NCI-H146 treated with DMSO at 0.1 percent for 48 hours (cell line): Measurements from ENCODE around the gene CST7.

Experiments
- DNase-seq: peaks from one replicate; lab custom pipeline; 2025; ENCODE audit not compliant: unreplicated experiment; lab: John Stamatoyannopoulos, UW

The CST7 gene

DNA sequence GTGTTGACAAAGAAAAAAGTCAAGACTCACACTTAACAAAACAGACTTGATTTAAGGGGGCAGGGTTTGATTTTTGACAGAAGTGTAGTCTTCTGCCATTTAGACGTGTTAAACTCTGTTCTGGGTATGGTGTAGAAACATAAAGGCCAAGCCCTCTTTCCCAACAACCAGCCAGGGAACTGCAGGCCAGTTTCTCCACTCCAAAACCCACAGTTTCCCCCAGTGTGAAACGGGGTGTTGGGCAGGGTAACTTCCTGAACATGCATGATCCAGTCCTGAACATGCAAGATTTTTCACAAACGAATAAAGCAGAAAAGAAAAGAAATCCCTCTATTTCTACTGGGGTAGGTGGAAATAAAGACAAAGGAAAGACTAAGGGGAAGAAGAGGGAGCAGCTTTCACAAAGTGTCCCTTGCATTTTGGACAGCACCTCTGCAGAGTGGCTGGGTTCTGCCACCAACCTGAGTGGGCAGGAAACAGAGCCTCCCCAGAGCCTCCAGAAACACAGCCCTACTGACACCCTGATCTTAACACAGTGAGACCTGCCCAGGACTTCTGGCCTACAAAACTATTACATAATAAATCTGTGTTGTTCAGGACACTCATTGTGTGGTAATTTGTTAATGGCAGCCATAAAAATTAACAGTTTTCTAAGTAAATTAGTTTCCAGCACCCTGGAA, 36.0 kb downstream of the CST7 start:
- no peak for DNase-seq

DNA sequence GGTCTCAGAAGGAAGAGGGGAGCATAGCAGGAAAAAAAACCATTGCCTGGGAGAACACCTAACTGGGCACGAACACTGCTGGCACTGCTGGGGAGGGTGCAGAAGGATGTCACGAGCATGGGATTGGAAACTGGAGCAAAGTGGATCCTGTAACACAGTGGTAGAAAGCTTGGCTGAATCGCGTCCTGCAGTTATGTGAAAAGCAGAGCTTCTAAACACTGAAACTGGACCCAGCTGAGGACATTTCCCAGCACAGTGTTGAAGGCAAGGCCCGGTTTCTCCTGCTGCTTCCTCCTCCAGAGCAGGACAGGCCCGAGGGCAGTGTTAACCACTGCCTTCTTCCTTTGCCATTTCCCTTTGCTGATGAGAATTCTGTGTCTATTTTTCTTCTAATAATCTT, 36.7 kb downstream of the CST7 start:
- no peak for DNase-seq

DNA sequence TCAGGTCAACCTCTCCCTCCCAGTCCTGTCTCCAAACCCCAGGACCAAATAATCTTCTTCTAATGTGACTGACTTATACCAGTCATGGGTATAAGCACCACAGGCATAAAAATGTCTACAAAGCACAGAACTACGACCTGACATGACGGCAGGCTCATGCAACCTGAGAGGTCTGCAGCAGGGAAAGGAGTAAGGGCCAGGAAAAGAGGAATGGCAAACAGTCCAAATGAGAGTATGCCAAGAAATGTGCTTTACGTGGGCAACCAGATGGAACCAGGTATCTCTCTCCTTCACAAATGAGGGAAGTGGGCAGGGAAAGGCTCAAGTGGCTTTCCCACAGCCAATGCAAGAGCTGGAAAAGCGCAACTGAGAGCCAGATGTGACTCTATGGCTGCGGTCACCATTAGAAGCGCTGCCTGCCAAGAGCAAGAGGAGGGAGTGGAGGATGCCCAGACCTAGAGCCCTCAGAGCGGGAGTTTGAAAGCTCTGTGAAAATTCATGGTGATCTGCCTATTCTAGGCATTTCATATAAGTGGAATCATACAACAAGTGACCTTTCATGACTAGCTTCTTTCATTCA, 37.5 kb downstream of the CST7 start:
- no peak for DNase-seq

DNA sequence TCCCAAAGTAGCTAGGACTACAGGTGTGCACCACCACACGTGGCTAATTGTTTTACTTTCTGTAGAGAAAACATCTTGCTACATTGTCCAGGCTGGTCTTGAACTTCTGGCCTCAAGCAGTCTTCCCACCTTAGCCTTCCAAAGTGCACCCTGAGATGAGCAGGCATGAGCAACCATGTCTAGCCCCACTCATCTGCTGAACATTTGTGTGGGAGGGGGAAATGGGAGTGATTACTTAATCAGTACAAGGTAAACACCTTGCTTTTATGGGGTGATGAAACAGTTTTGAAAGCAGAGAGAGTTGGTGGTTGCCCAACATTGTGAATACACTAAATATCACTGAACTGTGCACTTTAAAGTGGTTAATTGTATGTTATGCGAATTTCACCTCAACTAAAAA, 38.2 kb downstream of the CST7 start:
- DNase-seq = no peak

DNA sequence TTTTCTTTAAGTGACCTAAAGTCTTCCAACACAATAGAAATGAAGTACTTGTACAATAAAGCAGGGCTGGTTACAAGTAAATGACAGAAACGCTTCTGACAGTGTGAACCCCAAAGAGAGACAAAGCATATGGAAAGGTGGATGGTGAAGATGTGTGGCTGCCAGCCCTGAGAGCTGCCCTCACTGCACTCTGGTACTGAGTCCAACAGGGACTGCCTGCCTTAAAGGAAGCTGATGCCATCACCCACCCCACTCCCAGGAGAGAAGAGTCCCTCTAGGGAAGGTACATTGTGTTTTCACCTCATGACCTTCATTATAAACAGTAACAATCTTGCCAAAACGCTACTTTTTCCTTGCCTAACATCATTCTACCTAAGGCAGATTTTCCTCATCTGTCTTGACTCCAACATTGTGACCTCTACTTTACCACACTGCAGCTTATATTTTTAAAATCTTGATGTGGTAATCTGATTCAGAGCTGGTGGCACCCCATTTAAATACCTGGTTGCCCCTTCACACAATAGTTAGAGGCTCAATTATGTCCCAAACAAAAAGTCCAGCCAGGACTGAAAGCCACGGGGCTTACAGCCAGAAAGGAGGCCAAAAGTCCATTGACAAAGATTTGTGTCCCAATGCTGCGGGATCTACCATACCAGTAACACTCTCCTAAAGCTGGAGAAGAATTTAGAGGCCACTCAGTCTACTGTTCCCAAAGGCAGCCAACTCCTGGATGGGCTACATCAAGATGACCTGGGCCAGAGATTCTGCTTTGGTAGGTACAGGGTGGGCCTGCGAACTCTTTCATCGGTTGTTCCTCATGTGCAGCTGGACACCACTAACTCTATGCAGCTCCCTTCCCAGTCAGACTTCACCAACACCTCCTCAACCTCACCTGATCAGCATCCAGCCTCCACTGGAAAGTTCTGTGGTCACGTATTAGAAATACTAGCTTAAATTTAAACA, 39.1 kb downstream of the CST7 start:
- DNase-seq = no peak

DNA sequence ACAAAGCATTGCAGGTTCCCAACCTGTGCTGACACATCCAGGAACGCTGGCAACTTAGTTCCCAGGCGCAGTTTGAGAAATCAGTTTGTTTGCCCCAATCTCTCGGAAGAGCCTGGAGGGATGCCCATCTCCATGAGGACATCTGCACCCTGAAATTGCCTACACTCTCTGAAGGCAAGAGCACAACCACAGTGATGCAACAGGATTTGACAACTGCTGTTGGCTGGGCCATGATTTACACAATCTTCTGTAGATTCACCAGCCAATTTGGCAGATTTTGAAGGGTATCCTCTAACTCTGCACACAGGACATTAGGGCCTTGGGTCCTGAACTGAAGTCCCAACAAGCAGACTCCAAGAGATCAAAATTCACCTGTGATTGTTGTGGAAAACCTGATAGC, 40.1 kb downstream of the CST7 start:
- no peak for DNase-seq

DNA sequence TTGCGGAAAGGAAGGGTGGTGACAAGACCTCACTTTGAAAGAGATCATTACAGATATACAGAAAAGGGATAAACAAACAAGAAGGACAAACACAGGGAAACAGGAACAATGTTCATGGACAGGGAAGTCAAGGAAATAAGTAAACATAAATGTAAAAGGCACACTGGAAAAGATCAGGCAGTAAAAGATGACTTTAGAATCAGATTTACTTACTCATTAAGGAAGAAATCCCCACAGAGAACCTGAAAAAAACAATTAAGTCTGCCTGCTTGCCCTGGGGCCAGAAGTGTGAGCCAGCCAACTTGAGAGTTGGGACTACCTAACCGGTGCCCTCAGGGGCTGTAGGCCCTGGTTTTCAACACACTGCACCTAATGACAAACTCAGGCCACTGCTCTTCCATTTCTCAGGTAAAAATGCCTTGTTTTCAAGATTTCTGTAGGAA, 41.8 kb downstream of the CST7 start:
- DNase-seq = no peak

DNA sequence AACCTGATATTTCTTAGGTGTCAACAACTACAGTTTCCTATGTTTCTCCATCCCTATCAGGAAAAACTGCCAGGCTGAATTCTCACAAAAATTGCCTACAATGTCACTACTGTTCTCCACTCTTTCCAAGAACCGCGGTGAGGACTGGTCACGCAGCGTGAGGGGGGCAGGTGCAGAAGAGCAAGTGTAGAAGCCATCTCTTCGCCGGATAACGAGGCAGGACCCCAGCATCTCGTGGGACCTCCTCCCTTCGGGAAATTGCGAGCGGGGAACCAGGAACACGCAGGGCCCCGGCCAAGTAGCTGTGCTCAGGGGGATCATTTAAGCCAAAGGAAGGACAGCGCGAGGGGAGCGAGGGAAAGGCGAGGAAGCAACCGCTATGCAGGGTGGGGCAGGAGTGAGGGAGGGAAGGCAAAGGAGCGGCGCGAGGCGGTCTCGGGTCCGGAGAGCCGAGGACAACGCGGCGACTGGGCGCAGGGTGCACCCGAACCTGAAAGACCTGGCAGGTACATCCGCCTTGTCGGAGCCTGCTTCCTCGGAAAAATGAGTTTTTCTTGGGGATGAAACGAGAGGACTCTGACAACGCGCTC, 42.9 kb downstream of the CST7 start:
- peak; percentile 38 for DNase-seq

DNA sequence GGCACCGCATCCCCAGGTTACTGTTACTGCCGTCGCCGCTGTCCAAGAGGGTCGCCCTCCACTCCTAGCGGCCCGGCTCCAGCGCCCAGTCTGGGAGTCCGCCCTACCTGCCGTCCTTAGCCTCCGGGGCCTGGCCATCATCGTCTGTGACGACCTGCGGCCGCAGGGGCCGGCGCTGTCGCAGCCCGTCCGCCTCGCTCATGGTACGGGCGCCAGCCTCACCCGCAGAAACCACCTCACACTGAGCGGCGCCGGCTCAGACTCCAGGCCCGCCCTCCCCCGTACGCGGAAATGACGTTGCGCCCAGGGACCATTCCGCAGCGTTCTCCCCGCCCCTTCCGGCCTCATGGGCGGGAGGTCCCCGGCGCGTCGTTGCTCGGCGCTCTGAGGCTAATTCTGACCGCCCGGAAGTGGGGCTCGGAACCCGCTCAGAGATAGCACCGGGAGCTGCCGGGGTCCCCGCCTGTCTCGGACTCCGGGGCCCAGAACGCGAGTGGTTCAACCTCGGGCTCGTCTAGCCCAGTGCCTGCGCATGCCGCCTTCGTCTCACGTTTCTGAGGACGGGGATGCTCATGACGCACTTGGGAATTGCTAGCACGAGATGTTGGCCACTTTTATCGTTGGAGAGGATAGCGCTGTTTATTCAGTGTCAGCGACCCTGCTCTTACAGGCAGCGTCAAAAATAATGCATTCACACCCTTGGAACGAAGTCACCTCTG, 43.6 kb downstream of the CST7 start, which contains the start of gene APMAP:
Gene APMAP (minus strand): TSS at position 265 of the 719 bp plus-strand sequence. CDS start 63 bp downstream, at position 202.
- DNase-seq = peak; percentile 93

DNA sequence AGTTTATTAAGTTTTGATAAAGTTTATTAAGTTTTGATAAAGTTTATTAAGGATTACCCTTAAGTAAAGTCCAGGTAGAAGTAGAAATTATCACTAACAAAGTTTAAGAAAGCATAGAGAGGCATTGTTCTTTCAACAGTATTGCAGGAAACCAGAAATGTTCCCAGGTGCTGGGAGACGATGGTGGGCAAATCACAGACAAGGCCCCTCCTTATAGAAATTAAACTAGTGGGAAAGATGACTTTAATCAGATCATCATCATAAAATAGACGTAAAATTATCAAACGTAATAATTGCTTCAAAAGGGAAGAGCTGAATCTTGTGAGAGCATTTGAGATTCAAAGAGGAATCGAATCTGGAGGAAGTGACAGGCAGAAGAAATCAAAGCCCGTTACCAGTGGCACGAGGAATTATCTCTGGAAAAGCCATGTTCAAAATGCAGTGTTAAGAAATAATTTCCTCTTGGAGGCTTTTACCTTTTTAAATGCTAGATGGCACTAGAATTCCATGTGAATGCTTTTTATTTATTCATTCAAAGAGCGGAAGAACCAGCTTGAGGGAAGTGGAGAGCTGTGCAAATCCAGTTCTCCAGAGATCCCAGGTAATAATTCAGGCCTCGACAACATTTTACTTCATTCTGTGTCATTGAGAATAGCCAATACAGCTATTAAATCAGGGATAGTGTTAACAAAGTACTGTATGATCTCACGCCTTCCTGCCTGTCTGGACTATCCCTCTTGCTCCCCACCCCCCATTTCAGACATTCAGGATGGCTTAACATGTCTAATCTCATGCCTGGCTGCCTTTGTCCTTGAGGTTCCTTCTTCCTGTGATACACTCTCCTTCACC, 44.5 kb downstream of the CST7 start:
- DNase-seq = peak; percentile 19

DNA sequence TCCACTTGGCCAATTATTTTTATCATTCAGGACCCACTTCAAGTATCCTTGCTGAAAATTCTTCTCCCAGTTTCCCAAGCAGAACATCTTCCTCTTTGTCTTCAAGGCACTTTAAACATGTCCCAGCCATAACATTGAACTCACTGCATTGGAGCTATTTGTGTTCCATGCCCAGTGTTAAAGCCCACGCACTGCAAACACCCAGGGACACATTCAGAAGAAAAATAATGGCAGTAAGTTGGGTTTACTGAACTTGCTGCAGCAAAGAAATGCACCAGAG, 45.1 kb downstream of the CST7 start:
- DNase-seq = no peak

DNA sequence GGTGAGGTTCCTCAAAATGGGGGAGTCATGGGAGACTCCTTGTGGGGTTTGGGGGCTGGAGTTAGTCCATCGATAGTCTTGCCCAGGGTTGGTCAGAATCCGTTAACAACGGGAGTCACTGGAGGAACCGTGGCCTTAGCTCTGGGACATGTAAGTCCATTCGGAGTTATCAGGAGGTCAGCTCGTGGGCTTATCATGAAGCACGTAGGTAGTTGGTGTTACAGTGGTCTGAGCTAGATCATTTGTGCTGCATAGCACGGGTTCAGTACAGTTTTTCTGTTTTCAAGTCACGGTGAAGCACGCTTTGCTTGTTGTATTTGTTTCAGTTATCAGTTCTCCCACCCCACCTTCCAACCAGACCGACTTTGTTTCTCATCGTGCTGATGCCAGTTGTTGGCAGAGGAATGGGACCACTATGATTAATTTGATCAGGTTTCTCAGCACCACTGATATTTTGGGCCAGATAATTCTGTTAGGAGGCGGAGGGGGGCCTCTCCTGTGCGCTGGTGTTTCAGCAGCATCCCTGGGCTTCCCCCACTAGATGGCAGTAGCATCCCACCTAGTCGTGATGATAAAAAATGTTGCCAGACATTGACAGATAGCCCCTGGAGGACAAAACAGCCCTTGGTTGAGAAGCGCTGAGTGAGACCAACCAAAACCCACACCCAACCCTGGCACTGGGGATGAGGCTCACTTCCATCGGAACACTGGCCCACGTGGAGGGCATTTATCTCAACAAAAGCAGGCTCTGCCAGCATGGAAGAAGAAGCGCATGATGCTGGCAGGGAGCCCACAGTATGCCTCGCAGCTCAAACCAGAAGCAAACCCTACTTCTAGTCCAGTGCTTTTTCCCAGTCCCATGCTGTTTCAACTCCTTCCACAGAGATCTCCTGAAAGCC, 45.6 kb downstream of the CST7 start:
- DNase-seq = peak; percentile 61

DNA sequence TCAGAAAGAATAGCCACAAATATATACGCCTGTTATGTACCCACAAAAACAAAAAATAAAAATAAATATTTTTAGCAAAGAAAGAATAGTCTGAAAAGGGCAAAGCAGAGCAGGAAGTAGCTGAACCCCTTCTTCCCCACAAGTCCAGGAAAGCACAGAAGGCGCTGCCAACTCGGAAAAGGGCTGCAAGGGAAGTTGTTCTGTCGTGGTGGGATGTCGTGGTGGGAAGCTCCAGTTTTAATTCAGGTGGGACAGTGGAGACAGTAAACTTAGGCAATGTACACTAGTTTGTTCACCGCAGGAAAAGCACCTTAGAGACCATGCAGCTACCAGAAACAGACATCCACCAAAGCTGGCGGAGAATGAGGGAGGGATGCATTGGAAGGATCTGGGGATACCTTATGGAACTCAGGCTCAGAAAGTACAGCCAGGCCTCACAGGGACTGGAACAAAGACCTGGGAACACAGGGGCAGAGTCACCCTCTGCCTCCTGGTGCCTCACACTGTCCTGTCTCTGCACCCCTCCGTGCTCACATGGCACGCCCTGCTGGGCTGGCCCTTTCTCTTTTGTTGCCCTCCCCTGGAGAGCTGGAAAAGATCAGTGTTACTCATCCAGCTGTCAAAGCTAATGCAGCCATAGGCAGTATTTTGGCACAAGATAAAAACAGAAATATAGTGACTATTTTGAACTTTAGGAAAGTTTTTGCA, 46.8 kb downstream of the CST7 start:
- peak; percentile 69 for DNase-seq

DNA sequence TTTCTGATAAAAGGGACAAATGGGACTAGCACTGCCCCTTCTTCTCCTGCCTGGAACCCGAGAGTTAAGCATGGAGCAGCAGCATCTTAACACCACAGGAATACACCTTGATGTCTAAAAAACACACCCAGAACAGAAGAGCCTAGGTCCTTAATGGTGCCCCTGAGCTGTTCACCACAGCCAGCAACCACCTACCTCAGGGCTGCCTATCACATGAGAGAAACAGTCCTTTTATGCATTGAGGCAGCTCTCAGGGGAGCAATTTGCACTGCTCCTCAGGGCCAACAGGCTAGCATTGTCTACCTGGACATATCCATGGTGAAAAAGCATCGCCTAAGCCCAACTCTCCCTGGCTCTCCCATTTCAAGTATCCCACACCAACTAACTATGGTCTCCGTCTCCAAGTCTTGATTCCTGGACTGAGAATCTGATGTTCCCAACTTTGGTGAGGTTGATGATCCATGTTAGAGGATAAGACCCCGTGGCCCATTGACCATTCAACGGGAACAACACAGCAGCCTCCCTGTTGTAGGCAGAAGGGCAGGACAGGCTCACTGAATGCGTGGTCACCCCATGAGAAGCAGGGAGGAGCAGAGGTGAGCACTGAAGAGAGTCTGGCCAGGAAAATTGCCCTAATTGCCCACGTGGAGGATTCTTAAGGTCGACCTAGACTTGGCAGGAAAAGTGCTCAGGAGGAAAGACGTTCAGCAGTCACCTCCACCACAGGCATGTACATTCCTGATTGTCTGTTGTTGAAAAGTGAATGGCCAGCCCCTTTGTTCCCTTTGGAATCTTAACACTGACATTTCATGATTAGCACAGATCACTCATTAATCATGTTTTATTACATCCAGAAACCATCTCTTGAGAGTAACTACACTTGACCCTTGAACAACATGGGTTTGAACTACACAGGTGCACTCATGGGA, 47.6 kb downstream of the CST7 start:
- DNase-seq = no peak

DNA sequence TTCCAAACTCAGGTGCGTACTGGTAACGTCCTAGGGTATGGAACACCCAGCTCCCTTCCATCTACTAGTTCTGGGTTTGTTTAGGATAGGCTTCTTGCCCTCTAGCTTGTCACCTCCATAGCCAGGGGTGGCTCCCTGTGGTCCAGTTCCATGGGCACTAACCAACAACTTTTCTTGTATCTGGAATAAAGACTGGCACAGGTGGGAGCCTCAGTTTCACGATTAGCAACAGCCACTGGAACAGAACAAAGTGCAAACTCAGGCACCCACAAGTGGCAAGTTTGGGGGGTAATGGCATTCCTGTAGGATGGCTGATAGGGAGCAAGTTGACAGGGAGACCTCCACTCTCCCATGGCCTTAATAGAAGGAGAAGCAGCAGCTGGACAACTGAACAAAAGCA, 49.1 kb downstream of the CST7 start:
- DNase-seq = no peak

DNA sequence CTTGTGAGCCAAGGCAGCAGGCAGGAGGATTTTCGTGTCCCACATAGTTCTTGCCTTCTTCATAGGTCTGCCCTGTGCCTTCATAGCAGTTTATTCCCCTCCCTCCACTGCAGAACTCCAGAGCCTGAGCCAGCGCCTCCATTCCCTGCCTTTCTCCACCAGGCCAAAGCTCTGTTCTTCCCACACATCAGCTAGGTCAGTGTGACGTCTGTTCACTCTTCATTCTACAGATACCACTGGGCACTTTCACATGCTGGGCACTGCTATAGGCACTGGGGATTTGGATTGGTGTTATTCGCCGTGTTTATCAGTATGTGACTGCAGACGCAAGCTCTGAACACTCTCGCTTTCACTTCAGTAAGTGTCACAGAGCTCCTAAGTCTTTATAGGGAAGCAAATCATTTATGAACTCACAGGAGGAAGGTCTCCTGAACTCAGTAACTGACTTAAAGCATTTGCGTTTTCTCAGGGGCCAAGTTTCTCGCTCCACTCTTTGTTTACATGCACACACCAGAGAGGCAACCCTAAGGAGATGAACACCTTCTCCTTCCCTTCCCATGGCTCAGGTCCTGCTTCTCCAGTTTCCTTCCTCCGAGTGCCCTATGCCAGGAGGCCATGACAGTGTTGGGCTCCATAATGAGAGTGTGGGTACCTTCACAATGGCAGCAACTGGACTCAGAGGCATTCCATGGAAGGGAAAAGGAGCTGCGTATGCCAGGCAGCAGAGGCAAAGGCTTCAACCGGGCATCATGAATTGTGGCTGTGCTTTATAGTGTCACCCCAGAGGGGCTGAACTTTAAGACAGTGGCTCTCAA, 49.8 kb downstream of the CST7 start:
- no peak for DNase-seq

DNA sequence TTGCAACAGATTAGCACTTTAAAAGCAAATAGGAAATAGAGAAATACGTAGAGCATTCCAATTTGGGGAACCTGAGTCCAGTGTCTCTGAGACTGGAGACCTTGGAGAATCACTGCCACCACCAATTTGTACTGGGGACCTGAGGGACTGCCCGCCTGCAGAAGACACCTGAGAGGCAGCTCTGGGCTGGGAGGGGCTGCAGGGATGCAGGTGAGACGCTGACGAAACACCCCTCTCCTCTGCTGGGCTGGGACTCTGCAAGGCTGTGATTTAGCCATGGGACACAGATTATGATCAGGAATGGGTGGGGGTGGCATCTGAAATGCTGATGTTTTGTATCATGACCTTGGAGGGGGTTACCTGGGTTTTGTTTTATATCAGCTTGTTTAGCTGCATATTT, 50.5 kb downstream of the CST7 start:
- no peak for DNase-seq
